ENCODE results near the gene ARID4B.

GRCh38 chr1:235295902-235296350, 32.1 kb downstream of the ARID4B start:
- TF ChIP-seq CTCF (IDR thresholded peaks at IDR 0.05; ENCODE audit: insufficient read depth, low read length, poor library complexity, severe bottlenecking): no peak
- TF ChIP-seq EZH2phosphoT487 (conservative IDR thresholded peaks at IDR 0.05; ENCODE audit: low read length): no peak
